ENCODE data around the gene FATE1. TPM values are rescaled to one million over a fixed set of nuclear protein-coding genes. Genes with fewer than 3 reads are reported as not detected.
A peak's percentile ranks its signal among the peaks of the same experiment; 100 is the strongest.

FATE1 gene, protein sequence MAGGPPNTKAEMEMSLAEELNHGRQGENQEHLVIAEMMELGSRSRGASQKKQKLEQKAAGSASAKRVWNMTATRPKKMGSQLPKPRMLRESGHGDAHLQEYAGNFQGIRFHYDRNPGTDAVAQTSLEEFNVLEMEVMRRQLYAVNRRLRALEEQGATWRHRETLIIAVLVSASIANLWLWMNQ
- total RNA-seq (ENCODE audit: unreplicated experiment), result not detected
- long read RNA-seq, result 0 reads

DNA sequence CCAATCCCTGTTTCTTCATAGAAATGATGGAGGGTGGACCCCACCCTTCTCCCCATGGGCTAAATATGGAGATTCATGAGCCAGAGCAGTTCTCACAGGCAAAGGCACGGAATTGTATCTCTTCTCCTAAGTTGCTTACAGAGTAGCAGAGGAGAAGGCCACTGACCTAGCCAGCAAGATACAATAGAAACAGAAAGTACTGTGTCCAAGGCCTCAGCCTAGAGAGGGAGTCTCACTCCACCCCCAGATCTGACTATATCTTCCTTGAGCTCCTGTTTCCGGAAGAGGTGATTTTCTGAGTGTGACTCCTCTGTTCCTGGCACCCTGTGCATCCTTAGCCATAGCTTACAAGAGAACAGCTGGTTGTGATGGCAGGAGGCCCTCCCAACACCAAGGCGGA lies at the start of gene FATE1:
Gene FATE1, plus strand, starts transcription at position 284 of the 400 bp plus-strand sequence. Its CDS starts 85 bp downstream, at position 369.
- H3K27me3 Mint-ChIP-seq (ENCODE audit: unreplicated experiment), result no peaks in the 10 kb centered on the region
- no peak for DNase-seq
- H3K27ac Mint-ChIP-seq (ENCODE audit: unreplicated experiment), result no peak within 1 kb of the TSS
- H3K36me3 Mint-ChIP-seq (ENCODE audit: unreplicated experiment), result no peaks in the 10 kb centered on the region
- no peak for TF ChIP-seq CTCF (IDR thresholded peaks at IDR 0.05; ENCODE audit: partially characterized antibody, unreplicated experiment)
- H3K9me3 Mint-ChIP-seq (ENCODE audit: unreplicated experiment), result no peaks in the 10 kb centered on the region
- no peak within 1 kb of the TSS for H3K4me3 Mint-ChIP-seq (ENCODE audit: unreplicated experiment)
- peaks cover 2% of the 10 kb centered on the region for H3K4me1 Mint-ChIP-seq (ENCODE audit: low read depth, unreplicated experiment)

GRCh38 chrX:151675121-151675746 lies 40.6 kb upstream of the FATE1 start:
- H3K4me1 Mint-ChIP-seq (ENCODE audit: low read depth, unreplicated experiment), result peaks cover 8% of the 10 kb centered on the region
- H3K36me3 Mint-ChIP-seq (ENCODE audit: unreplicated experiment), result no peaks in the 10 kb centered on the region
- H3K9me3 Mint-ChIP-seq (ENCODE audit: unreplicated experiment), result no peaks in the 10 kb centered on the region
- TF ChIP-seq CTCF (IDR thresholded peaks at IDR 0.05; ENCODE audit: partially characterized antibody, unreplicated experiment), result no peak
- H3K27me3 Mint-ChIP-seq (ENCODE audit: unreplicated experiment), result peaks cover 2% of the 10 kb centered on the region
- no peak overlapping the region for H3K27ac Mint-ChIP-seq (ENCODE audit: unreplicated experiment)
- peak; percentile 16 for DNase-seq
- peak overlapping the region; percentile 5 for H3K4me3 Mint-ChIP-seq (ENCODE audit: unreplicated experiment)

DNA sequence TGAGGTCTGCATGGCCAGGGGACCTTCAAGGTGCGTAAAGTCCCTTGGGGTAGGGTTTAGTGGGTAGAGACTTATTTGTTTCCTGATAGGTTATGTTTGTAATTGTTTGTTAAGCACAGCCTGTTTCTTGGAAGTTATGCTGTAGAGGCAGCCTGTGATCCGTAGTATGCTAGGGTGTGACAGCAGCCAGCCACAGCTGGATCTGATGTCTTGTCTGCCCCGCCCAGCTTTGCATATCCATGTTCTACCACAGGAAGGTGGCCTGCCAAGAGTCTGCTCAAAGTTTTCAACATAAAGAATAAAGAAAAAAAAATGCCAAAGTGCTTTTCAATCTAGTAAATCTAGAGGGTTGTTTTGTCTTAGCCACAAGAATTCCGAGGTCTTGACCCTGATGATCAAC lies 39.6 kb upstream of the FATE1 start:
- Mint-ChIP-seq H3K4me3 (ENCODE audit: unreplicated experiment) (no peak overlapping the region), H3K9me3 (ENCODE audit: unreplicated experiment) (no peaks in the 10 kb centered on the region), H3K36me3 (ENCODE audit: unreplicated experiment) (no peaks in the 10 kb centered on the region), H3K27ac (ENCODE audit: unreplicated experiment) (no peak overlapping the region), H3K4me1 (ENCODE audit: low read depth, unreplicated experiment) (peaks cover 8% of the 10 kb centered on the region), H3K27me3 (ENCODE audit: unreplicated experiment) (peaks cover 2% of the 10 kb centered on the region)
- no peak for TF ChIP-seq CTCF (IDR thresholded peaks at IDR 0.05; ENCODE audit: partially characterized antibody, unreplicated experiment)
- no peak for DNase-seq

DNA sequence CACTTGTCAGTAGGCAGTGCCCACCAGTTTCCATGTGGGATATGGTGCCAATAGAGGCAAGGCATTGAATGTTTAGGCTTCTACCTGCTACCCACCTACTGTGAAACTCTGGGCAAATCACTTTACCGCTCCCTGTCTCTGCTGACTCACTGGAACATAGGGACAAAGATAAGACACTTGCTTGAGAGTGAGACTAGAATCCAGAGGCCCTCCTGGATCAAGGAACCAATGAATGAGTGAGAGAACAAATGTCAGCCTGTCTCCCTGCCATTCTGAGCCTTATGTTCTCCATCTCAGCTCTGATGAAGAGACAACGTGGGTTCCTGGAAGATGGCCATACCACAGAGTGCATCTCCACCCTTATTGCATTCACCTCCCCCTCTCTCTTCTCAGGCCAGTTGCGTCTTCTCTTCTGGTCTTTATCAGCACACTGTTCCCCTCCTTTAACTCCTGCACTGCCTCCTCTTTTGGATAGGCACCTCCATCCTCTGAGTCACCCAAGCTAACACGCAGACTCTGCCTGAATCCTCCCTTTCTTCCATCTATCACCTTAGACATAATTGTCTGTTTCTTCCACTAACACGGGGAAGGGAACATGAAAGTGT lies 35.9 kb upstream of the FATE1 start:
- no peak for DNase-seq
- Mint-ChIP-seq H3K27me3 (ENCODE audit: unreplicated experiment) (peaks cover 3% of the 10 kb centered on the region), H3K9me3 (ENCODE audit: unreplicated experiment) (no peaks in the 10 kb centered on the region), H3K27ac (ENCODE audit: unreplicated experiment) (no peak overlapping the region), H3K4me1 (ENCODE audit: low read depth, unreplicated experiment) (peaks cover 8% of the 10 kb centered on the region), H3K4me3 (ENCODE audit: unreplicated experiment) (no peak overlapping the region), H3K36me3 (ENCODE audit: unreplicated experiment) (no peaks in the 10 kb centered on the region)
- no peak for TF ChIP-seq CTCF (IDR thresholded peaks at IDR 0.05; ENCODE audit: partially characterized antibody, unreplicated experiment)

- peaks cover 4% of the 10 kb centered on the region for H3K4me1 Mint-ChIP-seq (ENCODE audit: low read depth, unreplicated experiment)
- no peak overlapping the region for H3K27ac Mint-ChIP-seq (ENCODE audit: unreplicated experiment)
- no peak overlapping the region for H3K4me3 Mint-ChIP-seq (ENCODE audit: unreplicated experiment)
- no peaks in the 10 kb centered on the region for H3K36me3 Mint-ChIP-seq (ENCODE audit: unreplicated experiment)
- H3K9me3 Mint-ChIP-seq (ENCODE audit: unreplicated experiment), result no peaks in the 10 kb centered on the region
- peaks cover 3% of the 10 kb centered on the region for H3K27me3 Mint-ChIP-seq (ENCODE audit: unreplicated experiment)
- DNase-seq, result peak; percentile 76
- TF ChIP-seq CTCF (IDR thresholded peaks at IDR 0.05; ENCODE audit: partially characterized antibody, unreplicated experiment), result peak; percentile 86
Measured at GRCh38 chrX:151680805-151681204, 35.0 kb upstream of the FATE1 start.
